Kidney epithelial cell (primary cell): Measurements from ENCODE around the gene KRT38. TPM values are rescaled to one million over a fixed set of nuclear protein-coding genes. Genes with fewer than 3 reads are reported as not detected.
"Not testable (repeated sequence)": the region's sequence is repeated elsewhere in the genome, so short reads cannot be mapped to it uniquely, and the experiment has no call there.

Experiments used
- DNase-seq: peaks from one replicate; pipeline ENCODE4 v3.0.0-alpha.2; 2010; ENCODE audit warnings: low read depth
- H3K27me3 ChIP-seq: 2 replicates; pipeline ENCODE4 v1.6.0; 2011; ENCODE audit warnings: low read length; ENCODE audit not compliant: control insufficient read depth, insufficient read depth
- H3K36me3 ChIP-seq: 2 replicates; pipeline ENCODE4 v1.5.1; 2011; ENCODE audit warnings: low read length; ENCODE audit not compliant: control insufficient read depth, insufficient read depth
- H3K4me3 ChIP-seq: 2 replicates; pipeline ENCODE4 v1.5.1; 2011; ENCODE audit warnings: low read depth, mild to moderate bottlenecking, control low read depth, low read length
- total RNA-seq: library from RNA; depleted of rRNA; stranded (reverse); fragments of >200 nt; gene quantifications from 2 replicates; pipeline ENCODE4 v1.2.3, GENCODE V29; 2015
- TF ChIP-seq, protein P1 (sequence below): IDR thresholded peaks from 2 replicates; pipeline ENCODE4 v1.5.1; 2011; ENCODE audit warnings: mild to moderate bottlenecking, moderate library complexity, low read length, control low read depth, inconsistent platforms; ENCODE audit not compliant: insufficient read depth, poor library complexity, severe bottlenecking

KRT38 gene
- total RNA-seq, 1 donor from 2014 or later = not detected

DNA sequence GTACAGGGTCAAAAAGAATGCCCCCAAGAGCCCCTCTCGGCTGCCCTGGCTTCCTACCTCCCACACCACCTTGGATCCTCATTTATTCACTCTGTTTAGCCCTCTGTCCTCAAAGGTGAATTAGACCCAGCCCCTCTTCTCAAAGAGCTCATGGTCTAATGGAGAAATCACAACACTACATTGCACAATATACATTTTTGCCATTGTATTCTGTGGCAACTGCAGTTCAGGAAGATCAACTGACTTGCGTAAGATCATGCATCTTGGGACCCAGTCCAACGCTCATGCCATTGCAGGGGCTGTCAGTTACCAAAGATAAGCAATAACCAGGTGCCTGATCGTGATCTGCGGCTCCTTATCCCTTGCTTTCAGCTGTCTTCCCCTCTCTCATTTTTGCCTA, 1.4 kb downstream of the KRT38 start:
- no peak for DNase-seq
- H3K27me3 ChIP-seq = no peaks in the 10 kb centered on the region
- TF ChIP-seq, protein P1, sequence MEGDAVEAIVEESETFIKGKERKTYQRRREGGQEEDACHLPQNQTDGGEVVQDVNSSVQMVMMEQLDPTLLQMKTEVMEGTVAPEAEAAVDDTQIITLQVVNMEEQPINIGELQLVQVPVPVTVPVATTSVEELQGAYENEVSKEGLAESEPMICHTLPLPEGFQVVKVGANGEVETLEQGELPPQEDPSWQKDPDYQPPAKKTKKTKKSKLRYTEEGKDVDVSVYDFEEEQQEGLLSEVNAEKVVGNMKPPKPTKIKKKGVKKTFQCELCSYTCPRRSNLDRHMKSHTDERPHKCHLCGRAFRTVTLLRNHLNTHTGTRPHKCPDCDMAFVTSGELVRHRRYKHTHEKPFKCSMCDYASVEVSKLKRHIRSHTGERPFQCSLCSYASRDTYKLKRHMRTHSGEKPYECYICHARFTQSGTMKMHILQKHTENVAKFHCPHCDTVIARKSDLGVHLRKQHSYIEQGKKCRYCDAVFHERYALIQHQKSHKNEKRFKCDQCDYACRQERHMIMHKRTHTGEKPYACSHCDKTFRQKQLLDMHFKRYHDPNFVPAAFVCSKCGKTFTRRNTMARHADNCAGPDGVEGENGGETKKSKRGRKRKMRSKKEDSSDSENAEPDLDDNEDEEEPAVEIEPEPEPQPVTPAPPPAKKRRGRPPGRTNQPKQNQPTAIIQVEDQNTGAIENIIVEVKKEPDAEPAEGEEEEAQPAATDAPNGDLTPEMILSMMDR = no peak
- no peak overlapping the region for H3K4me3 ChIP-seq
- H3K36me3 ChIP-seq = no peaks in the 10 kb centered on the region

DNA sequence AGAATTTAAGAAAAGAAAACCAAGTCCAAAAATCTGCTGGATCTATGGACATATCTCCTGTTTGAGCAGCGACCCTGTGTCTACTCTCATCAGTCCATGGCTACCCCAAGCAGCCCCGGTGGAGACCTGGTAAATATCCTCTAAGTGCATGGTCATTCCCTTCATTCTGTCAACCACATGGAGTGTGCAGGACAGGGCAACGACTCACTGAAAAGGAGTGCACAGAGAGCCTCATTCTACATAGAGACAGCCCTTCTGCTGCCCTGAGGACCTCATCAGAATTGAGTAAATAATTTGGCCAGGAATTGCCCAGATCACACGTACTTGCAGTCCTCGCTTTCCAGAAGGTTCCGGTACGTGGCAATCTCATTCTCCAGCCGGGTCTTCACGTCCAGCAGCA, 3.0 kb downstream of the KRT38 start:
- Histone ChIP-seq H3K27me3 (no peaks in the 10 kb centered on the region), H3K36me3 (no peaks in the 10 kb centered on the region), H3K4me3 (no peak overlapping the region)
- DNase-seq = no peak
- TF ChIP-seq, protein P1 = no peak

GRCh38 chr17:41437254-41437653, 3.5 kb downstream of the KRT38 start:
- Histone ChIP-seq H3K4me3 (no peak overlapping the region), H3K36me3 (no peaks in the 10 kb centered on the region), H3K27me3 (no peaks in the 10 kb centered on the region)
- TF ChIP-seq, protein P1 = no peak
- DNase-seq = no peak

DNA sequence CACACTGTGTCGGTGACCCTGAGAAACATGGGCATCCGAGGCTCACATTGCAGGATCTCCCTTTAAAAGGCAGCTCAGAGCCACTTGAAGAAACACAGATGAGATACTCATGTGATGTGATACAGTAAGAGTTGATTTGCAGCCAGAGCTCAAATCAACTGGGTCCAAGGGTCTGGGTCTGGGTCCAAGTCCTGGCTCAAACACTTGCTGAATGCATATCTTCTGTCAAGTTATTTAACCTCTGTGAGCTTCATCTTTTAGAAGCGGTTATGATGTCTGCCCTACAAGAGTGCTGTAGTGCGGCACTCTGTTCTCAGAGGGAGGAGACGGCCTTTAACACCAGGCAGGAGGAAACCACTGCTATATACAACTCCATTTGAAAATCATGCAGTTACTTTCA, 6.4 kb downstream of the KRT38 start:
- Histone ChIP-seq H3K36me3 (no peaks in the 10 kb centered on the region), H3K4me3 (no peak overlapping the region), H3K27me3 (no peaks in the 10 kb centered on the region)
- DNase-seq = no peak
- TF ChIP-seq, protein P1 = no peak

GRCh38 chr17:41434005-41434404, 6.8 kb downstream of the KRT38 start:
- TF ChIP-seq, protein P1 = no peak
- no peak for DNase-seq
- Histone ChIP-seq H3K36me3 (no peaks in the 10 kb centered on the region), H3K27me3 (no peaks in the 10 kb centered on the region), H3K4me3 (no peak overlapping the region)

- no peak for DNase-seq
- TF ChIP-seq, protein P1 = no peak
- no peak overlapping the region for H3K4me3 ChIP-seq
- no peaks in the 10 kb centered on the region for H3K36me3 ChIP-seq
- H3K27me3 ChIP-seq = no peaks in the 10 kb centered on the region
These were observed 7.2 kb downstream of the KRT38 start for GRCh38 chr17:41433586-41433985.

DNA sequence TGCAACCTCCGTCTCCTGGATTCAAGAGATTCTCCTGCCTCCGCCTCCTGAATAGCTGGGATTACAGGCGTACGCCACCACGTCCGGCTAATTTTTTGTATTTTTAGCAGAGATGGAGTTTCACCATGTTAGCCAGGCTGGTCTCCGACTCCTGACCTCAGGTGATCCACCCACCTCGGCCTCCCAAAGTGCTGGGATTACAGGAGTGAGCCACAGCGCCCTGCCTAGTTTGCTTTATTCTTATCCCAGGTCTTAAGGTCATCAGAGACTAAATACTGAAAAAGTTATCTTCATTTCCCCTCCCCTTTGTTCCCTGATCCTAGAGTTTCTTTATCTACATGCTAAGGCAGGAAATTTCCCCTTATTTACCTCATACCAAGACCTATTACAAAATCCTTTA, 10.4 kb downstream of the KRT38 start:
- not testable (repeated sequence) for H3K36me3 ChIP-seq, H3K4me3 ChIP-seq, H3K27me3 ChIP-seq, DNase-seq
